GM13977 (cell line): Measurements from ENCODE around the gene PTPRC.

Experiments
- DNase-seq: peaks from one replicate; pipeline ENCODE4 v3.0.0; 2012; ENCODE audit warnings: low spot score
- CTCF ChIP-seq: IDR thresholded peaks from 2 replicates; pipeline ENCODE4 v1.5.1; 2012; ENCODE audit warnings: mild to moderate bottlenecking, control low read depth; ENCODE audit not compliant: insufficient read depth; ENCODE audit errors: extremely low read depth, missing control alignments
- in situ Hi-C: fragments of 300-500 bp; cut with MboI; formaldehyde crosslinking; loops from one replicate; pipeline ENCODE4 v1.12.0; 2022; ENCODE audit warnings: low sequenced_read_pairs, low pct_unique_long_range_greater_than_20kb, mixed read lengths, inconsistent platforms; ENCODE audit not compliant: unreplicated experiment

PTPRC gene

DNA sequence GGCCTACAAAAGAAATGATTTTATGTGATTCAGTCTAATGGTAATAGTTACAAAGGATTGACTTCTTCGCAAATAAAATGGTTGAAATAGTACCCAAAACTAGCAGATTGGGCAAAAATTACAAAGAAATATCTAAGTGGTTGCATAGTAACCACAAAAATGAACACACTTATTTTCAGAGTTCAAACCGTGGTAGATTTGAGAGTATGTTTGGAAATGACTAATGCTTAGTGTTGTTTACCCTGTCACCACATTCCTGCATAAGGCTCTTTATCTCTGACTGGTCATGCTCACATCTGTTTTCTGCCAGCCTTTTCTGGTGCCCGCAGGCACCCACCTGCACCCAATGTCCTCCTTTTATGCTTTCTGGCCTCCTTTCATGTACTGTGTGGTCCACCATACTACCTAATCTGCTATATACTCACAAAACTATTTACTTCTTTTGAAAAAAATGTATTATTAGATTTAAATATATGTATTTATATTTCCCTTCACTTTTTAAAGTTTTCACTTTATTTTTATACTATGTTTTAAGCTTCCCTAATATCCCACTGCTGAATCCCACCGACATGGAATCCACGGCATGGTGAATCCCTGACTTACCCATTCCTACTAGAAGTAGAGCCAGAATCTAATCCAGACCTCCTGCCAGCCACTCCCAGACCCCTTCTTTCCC lies 30.3 kb downstream of the PTPRC start:
- in situ Hi-C loops = no loop called here
- no peak for TF ChIP-seq CTCF
- peak; percentile 38 for DNase-seq

- no peak for TF ChIP-seq CTCF
- in situ Hi-C loops = no loop called here
- no peak for DNase-seq
Measured at GRCh38 chr1:198669771-198670170, 30.9 kb downstream of the PTPRC start.

DNA sequence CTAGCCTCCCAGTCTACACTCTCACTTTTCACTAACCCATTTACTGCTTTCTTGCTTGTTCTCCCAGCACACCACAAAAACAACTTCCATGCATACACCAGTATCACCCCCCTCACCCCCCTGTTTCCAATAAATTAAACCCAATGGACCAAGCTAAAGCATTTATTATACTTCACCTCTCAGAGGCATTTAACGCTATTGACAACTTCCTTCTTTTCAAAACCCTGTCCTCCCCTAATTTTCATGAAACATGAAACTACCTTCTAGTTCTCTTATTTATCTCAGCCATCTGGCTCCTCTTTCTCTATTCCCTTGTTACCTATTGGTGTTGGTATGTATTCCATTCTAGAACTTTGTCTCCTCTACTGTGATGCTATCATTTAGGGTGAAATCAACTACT lies 32.3 kb downstream of the PTPRC start:
- TF ChIP-seq CTCF = no peak
- in situ Hi-C loops = no loop called here
- no peak for DNase-seq

DNA sequence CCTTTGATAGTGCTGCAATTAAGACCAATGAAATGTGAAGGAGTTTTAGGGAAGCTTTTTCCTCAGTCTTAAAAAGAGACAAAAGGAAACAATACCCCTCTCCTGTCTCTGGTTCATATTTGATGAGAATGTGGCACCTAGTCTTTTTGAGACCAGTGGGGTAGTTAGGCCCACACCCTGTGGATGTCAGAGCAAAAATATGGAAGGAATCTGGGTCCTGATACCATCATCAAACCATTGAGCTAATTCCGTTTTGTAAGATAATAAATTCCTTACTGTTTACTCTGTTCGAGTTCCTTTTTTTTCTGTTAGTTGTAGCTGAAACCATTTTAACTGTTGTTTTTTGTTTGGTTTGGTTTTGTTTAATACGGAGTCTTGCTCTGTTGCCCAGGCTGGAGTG lies 33.3 kb downstream of the PTPRC start:
- DNase-seq = no peak
- no peak for TF ChIP-seq CTCF
- in situ Hi-C loops = no loop called here

GRCh38 chr1:198674009-198674408 lies 35.2 kb downstream of the PTPRC start:
- no peak for DNase-seq
- in situ Hi-C loops = no loop called here
- TF ChIP-seq CTCF = no peak

DNA sequence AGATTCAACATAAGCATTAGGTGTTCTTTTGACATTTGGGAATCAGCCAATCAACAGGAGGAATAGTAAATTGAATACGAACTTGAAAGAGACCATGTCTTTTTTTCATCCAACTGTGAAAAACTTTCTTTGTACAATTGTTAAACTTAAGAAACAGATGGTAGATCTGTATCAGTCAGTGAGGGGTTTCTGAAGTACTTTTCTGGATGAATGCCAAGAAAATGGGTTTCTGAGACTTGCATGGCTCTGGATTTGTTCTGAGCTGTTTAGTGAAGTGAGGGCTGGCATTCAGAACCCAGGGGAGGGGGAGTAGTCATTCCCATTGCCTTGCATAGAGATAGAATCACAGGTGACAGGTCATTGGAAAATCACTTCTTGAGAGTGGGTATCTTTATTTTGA lies 37.4 kb downstream of the PTPRC start:
- no peak for DNase-seq
- no peak for TF ChIP-seq CTCF
- in situ Hi-C loops = loop anchor here (25.0 kb wide), 1 partner anchor 514 kb away; the partner anchor contains the start of gene NEK7
